HepG2 (cell line): ENCODE results near the gene TACC3. TPM values are rescaled to one million over a fixed set of nuclear protein-coding genes. Genes with fewer than 3 reads are reported as not detected.

Experiments
- FOXA1 ChIP-seq, 2 experiments: fragments of 450-650 bp in 1 of 2; sonication (generic) in 1 of 2; formaldehyde crosslinking in 1 of 2; IDR thresholded peaks; 2 replicates each; pipeline versions ENCODE4 v1.4.0 to v1.6.1; 2016 to 2020; ENCODE audit warnings: missing genetic modification reagents in 1 of 2
- HNRNPH1 ChIP-seq: fragments of 200-400 bp; formaldehyde crosslinking; optimal IDR thresholded peaks from 2 replicates; pipeline ENCODE3; 2017; ENCODE audit warnings: mild to moderate bottlenecking, low read depth, low read length
- HNRNPK ChIP-seq: fragments of 200-400 bp; formaldehyde crosslinking; IDR thresholded peaks from 2 replicates; pipeline ENCODE4 v1.6.1; 2018; ENCODE audit warnings: low read length, low read depth, moderate library complexity, mild to moderate bottlenecking; ENCODE audit not compliant: poor library complexity, severe bottlenecking
- KDM5A ChIP-seq: fragments of 200-600 bp; sonication (generic); IDR thresholded peaks from 2 replicates; pipeline ENCODE4 v1.7.0; 2018; ENCODE audit warnings: antibody characterized with exemption, mild to moderate bottlenecking, low read length, borderline replicate concordance
- NFE2L2 ChIP-seq: fragments of 150-350 bp; IDR thresholded peaks from 2 replicates; pipeline ENCODE4 v1.6.1; 2014; ENCODE audit warnings: low read length
- PHF20 ChIP-seq: sonication (generic); formaldehyde crosslinking; IDR thresholded peaks from 2 replicates; pipeline ENCODE4 v1.5.0; 2020; ENCODE audit warnings: mild to moderate bottlenecking, missing genetic modification reagents
- PRDM15 ChIP-seq: sonication (generic); formaldehyde crosslinking; IDR thresholded peaks from 2 replicates; pipeline ENCODE4 v1.4.0; 2020; ENCODE audit warnings: missing genetic modification reagents
- SRSF9 ChIP-seq: fragments of 200-400 bp; formaldehyde crosslinking; IDR thresholded peaks from 2 replicates; pipeline ENCODE4 v1.6.1; 2018; ENCODE audit warnings: borderline replicate concordance, mild to moderate bottlenecking, low read depth, low read length; ENCODE audit not compliant: insufficient read depth, poor library complexity, severe bottlenecking
- TBX2 ChIP-seq: sonication (generic); formaldehyde crosslinking; IDR thresholded peaks from 2 replicates; pipeline ENCODE4 v1.5.0; 2020; ENCODE audit warnings: missing genetic modification reagents, mild to moderate bottlenecking, borderline replicate concordance
- YEATS4 ChIP-seq: sonication (generic); formaldehyde crosslinking; IDR thresholded peaks from 2 replicates; pipeline ENCODE4 v1.4.0; 2020; ENCODE audit warnings: missing genetic modification reagents, borderline replicate concordance
- ZBTB3 ChIP-seq: sonication (generic); formaldehyde crosslinking; IDR thresholded peaks from 2 replicates; pipeline ENCODE4 v1.4.0; 2020; ENCODE audit warnings: low read depth, mild to moderate bottlenecking, moderate library complexity, missing genetic modification reagents, borderline replicate concordance
- ZNF253 ChIP-seq: sonication (generic); formaldehyde crosslinking; IDR thresholded peaks from 2 replicates; pipeline ENCODE4 v1.8.0; 2022; ENCODE audit warnings: mild to moderate bottlenecking, missing genetic modification reagents, borderline replicate concordance
- ZNF333 ChIP-seq: sonication (generic); formaldehyde crosslinking; IDR thresholded peaks from 2 replicates; pipeline ENCODE4 v1.4.0; 2020; ENCODE audit warnings: mild to moderate bottlenecking, missing genetic modification reagents, borderline replicate concordance
- ZNF644 ChIP-seq: IDR thresholded peaks from 2 replicates; pipeline ENCODE4 v1.6.1; 2016; ENCODE audit warnings: low read depth
- ZNF670 ChIP-seq: sonication (generic); formaldehyde crosslinking; IDR thresholded peaks from 2 replicates; pipeline ENCODE4 v1.8.0; 2022; ENCODE audit warnings: mild to moderate bottlenecking, missing genetic modification reagents, borderline replicate concordance
- ZNF704 ChIP-seq: sonication (generic); formaldehyde crosslinking; IDR thresholded peaks from 2 replicates; pipeline ENCODE4 v1.8.1; 2023; ENCODE audit warnings: mild to moderate bottlenecking, inconsistent platforms, moderate library complexity, missing genetic modification reagents, borderline replicate concordance
- ZNF713 ChIP-seq: sonication (generic); formaldehyde crosslinking; IDR thresholded peaks from 2 replicates; pipeline ENCODE4 v1.4.0; 2020; ENCODE audit warnings: mild to moderate bottlenecking, missing genetic modification reagents
- ZNF768 ChIP-seq: sonication (generic); formaldehyde crosslinking; IDR thresholded peaks from 2 replicates; pipeline ENCODE4 v1.4.0; 2020; ENCODE audit warnings: missing genetic modification reagents
- ZNF770 ChIP-seq: sonication (generic); formaldehyde crosslinking; IDR thresholded peaks from 2 replicates; pipeline ENCODE4 v1.5.0; 2020; ENCODE audit warnings: mild to moderate bottlenecking, missing genetic modification reagents
- ZNF850 ChIP-seq: sonication (generic); formaldehyde crosslinking; conservative IDR thresholded peaks from 2 replicates; pipeline ENCODE4 v1.9.0; 2021; ENCODE audit warnings: mild to moderate bottlenecking, missing genetic modification reagents
- polyA plus RNA-seq, 8 experiments: library from polyadenylated mRNA; depleted of rRNA in 3 of 8; stranded (reverse) in 7 of 8; unstranded in 1 of 8; fragments of >200 nt; fragmentation: Illumina TruSeq in 4 of 8; extraction: Trizol in 4 of 8; gene quantifications; 2 replicates each; pipeline versions ENCODE4 v1.2.1 to v1.2.3, GENCODE V29; 2011 to 2016; ENCODE audit warnings: low read depth in 4 of 8, missing spikeins in 1 of 8, mixed read lengths in 1 of 8; ENCODE audit not compliant: insufficient read depth in 1 of 8
- total RNA-seq, 5 experiments: library from RNA; depleted of rRNA; stranded (reverse); fragments of >200 nt; fragmentation: Illumina TruSeq; extraction: Trizol; gene quantifications; 2 replicates each; pipeline ENCODE4 v1.2.3, GENCODE V29; 2016; ENCODE audit warnings: low read depth in 1 of 5

Gene TACC3
- total and polyA plus RNA-seq, 2 of the 13 experiments (the other 11 are each of a cell fraction or from before 2014, with no cell fraction given), result 20.3 to 21.2 TPM

- TF ChIP-seq SRSF9 (no peak), FOXA1 (IDR thresholded peaks at IDR 0.05) (no peak), FOXA1 (CRISPR knock-in tag; IDR thresholded peaks at IDR 0.05) (no peak), ZNF644 (no peak), PRDM15 (CRISPR knock-in tag) (no peak), HNRNPK (no peak), PHF20 (peak; percentile 43; the same call in 1 of the 2 replicates), TBX2 (no peak; the same call in 1 of the 2 replicates), ZNF333 (CRISPR knock-in tag) (peak; percentile 4; the same call in 1 of the 2 replicates), ZNF768 (0 out of 2 replicates have a peak, but pooled peaks have one; percentile 7), NFE2L2 (no peak), ZNF670 (CRISPR knock-in tag) (0 out of 2 replicates have a peak, but pooled peaks have one; percentile 7), ZNF770 (CRISPR knock-in tag) (peak; percentile 62), ZNF850 (CRISPR knock-in tag) (no peak), YEATS4 (CRISPR knock-in tag) (no peak), ZNF253 (CRISPR knock-in tag) (no peak), ZNF713 (CRISPR knock-in tag) (no peak), ZBTB3 (CRISPR knock-in tag) (no peak), KDM5A (peak; percentile 46; the same call in 1 of the 2 replicates), ZNF704 (CRISPR knock-in tag) (no peak), HNRNPH1 (no peak)
Measured at GRCh38 chr4:1713003-1713851, 8.1 kb upstream of the TACC3 start (continued).
